Measurements from ENCODE around the gene DPCD. TPM values are rescaled to one million over a fixed set of nuclear protein-coding genes. Genes with fewer than 3 reads are reported as not detected.

DPCD gene
- polyA plus RNA-seq, 4 donors = 23.1 to 43.6 (median 41.8) TPM

GRCh38 chr10:101566333-101567164 lies 21.6 kb upstream of the DPCD start:
- no peak for DNase-seq (ENCODE audit: low read depth in 4 of 4, low spot score in 3 of 4)

- no peak for DNase-seq (ENCODE audit: low read depth in 4 of 4, low spot score in 3 of 4)
These were observed 20.7 kb upstream of the DPCD start for GRCh38 chr10:101567165-101568006.

GRCh38 chr10:101568054-101568745 lies 19.9 kb upstream of the DPCD start:
- DNase-seq (ENCODE audit: low read depth in 4 of 4, low spot score in 3 of 4) = no peak

GRCh38 chr10:101569323-101569621 lies 18.8 kb upstream of the DPCD start:
- DNase-seq (ENCODE audit: low read depth in 4 of 4, low spot score in 3 of 4) = no peak

GRCh38 chr10:101569622-101570427 lies 18.3 kb upstream of the DPCD start:
- DNase-seq (ENCODE audit: low read depth in 4 of 4, low spot score in 3 of 4) = no peak

GRCh38 chr10:101570428-101571270 lies 17.5 kb upstream of the DPCD start:
- DNase-seq (ENCODE audit: low read depth in 4 of 4, low spot score in 3 of 4) = no peak

GRCh38 chr10:101571271-101571925 lies 16.7 kb upstream of the DPCD start:
- no peak for DNase-seq (ENCODE audit: low read depth in 4 of 4, low spot score in 3 of 4)

GRCh38 chr10:101572126-101572525 lies 16.0 kb upstream of the DPCD start:
- DNase-seq (ENCODE audit: low read depth in 4 of 4, low spot score in 3 of 4) = no peak

- DNase-seq (ENCODE audit: low read depth in 4 of 4, low spot score in 3 of 4) = no peak
These were observed 15.3 kb upstream of the DPCD start for GRCh38 chr10:101572785-101573184.

DNA sequence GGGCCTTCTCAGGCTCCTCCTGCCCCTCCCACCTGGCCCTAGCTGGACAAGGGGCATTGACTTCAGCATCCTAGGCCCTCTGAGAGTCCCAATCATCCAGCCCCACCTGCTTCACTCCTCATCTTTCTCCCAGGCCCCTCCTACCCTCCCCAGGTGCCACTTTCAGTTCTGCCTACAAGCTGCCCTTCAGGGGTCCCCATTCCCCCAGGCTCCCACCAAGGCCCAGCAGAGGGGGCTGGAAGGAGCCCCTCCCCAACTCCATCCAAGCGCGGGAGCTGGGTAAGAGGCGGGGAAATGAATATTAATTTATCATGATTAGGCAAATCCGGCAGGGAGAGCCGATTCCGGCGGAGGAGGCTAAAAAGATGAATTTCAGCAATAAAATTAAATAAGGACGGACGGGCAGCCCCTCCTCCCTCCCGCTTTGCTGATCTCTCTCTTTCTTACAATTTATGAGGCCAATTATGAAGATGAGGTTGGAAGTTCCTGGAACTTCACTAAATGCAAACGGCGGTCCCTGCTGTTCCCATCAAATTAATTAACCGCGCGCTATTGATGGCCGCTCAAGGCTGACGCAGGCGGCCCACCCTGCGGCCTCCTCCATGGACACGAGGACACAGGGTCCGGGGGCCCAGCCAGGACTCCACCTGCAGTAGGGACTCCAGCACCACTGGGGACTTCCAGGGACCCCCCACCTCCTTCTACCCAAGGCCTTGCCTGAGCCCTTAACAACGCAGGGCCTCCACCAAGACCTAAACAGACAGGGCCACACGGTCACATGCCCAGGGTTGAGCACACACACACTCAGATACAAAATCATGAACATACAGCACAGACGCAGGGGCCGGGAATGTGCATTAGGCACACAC lies 14.0 kb upstream of the DPCD start:
- DNase-seq (ENCODE audit: low read depth in 4 of 4, low spot score in 3 of 4) = no peak

DNA sequence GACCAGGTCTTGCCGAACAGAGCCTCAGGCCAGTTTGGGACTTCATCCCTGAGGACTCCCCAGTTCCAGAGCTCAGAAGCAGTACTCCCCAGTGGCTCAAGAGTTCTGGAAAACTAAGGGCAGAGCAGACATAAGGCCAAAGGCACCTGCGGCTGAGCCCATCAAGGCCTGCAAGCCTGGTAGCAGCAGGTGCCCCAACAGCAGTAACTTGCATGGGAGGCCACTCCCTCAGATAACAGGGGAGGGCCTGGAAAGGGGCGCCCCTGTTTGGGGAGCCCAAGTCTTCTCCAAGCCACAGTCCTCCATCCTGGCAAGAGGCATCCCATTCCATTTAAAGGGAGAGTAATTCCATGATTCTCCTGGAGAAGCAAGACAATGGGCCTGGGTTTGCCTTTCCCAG lies 13.0 kb upstream of the DPCD start:
- DNase-seq (ENCODE audit: low read depth in 4 of 4, low spot score in 3 of 4) = no peak

- no peak for DNase-seq (ENCODE audit: low read depth in 4 of 4, low spot score in 3 of 4)
These were observed 12.4 kb upstream of the DPCD start for GRCh38 chr10:101575580-101576210.

DNA sequence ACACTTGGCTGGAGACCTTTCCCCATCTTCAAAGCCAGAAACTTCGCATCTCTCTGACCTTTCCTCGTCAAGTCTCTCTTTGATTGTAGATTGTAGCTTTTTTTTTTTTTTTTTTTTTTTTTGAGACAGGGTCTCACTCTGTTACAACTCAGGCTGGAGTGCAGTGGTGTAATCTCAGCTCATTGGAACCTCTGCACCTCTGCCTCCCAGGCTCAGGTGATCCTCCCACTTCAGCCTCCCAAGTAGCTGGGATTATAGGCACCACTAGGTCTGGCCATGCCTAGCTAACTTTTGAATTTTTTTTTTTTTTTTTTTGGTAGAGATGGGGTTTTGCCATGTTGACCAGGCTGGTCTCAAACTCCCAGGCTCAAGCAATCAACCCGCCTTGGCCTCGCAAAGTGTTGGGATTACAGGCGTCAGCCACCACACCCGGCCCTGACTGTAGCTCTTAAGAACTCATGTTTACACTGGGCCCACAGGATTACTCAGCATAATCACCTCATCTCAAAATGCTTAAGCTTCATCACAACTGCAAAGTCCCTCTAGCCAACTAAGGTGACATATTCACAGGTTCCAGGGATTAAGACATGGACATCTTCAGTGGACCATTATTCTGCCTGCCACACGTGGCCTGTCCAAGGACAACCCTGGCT lies 11.8 kb upstream of the DPCD start:
- DNase-seq (ENCODE audit: low read depth in 4 of 4, low spot score in 3 of 4) = no peak

DNA sequence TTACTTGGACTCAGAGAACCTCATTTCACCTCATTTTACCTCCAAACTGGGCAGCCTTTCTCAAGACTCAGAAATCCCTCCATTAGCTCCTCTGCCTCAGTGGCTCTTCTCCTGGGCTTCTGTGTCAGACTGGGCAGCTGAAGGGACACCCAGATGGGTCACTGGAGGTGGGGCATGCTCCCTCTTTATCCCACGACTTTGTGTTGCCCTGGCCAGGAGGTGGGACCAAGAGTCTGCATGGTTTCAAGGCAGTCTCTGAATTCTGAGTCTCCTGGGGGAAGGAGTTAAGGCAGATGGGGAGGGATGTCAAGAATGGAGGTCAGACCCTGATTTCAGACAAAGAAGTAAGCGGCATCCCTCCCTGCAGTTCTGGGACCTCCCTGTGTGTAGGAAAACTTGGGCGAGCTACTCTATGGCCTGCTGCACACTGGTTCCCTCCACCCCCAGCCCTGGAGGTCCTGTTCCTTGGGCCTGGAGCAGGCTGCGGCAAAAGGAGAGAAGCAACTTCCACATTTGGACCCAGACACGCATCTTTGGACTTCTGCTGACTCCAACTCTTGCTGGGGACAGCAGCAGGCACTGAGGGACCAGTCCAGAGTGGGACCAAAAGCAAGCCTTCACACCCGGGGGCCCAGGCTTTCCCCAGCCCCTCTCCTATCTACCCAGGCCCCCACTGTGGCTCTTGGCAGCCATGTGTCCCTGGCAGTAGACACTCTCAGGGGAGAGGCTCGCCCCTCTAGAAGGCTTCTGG lies 10.8 kb upstream of the DPCD start:
- no peak for DNase-seq (ENCODE audit: low read depth in 4 of 4, low spot score in 3 of 4)

DNA sequence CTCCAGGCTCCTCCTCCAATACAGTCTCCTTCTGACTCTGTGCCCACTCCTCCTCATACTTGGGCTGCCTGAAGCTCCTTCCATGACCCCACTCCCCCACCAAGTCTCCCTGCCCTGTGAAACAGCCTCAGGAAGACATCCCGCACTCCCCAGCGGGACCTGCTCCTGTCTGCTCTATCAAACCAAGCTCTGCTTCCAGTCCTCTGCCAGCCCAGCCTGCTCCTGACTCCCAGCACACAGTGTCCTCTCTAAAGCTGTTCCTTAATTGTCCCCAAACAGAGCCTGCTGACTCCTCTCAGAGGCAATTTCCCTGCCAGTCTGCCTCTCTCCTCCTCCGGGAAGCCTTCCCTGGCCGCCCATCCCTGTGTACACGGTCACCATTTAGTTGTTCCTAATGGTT lies 9.9 kb upstream of the DPCD start:
- no peak for DNase-seq (ENCODE audit: low read depth in 4 of 4, low spot score in 3 of 4)

DNA sequence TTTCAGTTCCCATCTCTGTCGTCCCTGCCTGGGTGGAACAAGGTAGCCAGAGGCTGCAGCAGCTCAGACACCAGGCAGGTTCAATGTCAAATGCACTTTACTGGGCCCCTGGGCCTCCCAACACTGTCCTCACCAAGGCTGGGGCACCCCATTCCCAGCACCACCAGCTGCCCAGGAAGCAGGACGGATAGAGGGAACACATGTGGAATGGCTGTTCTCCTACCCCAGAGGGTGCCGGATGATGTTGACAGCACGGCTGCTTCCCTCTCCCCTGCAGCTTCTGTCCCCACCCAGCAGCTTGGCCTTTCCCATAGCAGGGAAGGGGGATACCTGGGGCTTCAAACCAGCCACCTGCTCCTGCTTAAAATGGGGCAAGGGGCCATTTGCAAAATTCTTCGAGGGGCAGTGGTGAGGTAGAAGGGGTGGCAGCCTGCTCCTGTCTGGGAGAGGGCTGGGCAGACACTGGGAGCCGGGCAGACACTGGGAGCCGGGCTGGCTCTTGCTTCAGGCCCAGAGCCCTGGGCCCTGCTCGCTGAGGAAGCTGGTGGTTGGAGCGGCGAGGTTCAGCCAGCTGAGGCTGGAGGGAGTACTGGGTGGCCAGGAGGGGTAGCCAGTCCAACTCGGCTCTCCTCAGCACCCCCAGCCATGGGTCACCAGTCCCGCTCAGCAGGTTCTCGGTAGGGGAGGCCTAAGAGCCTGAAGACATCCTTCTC lies 9.2 kb upstream of the DPCD start:
- no peak for DNase-seq (ENCODE audit: low read depth in 4 of 4, low spot score in 3 of 4)
